GM12891 (cell line): ENCODE results near the gene GPR15.

Experiments
- PAX5 ChIP-seq: IDR thresholded peaks from 2 replicates; pipeline ENCODE4 v1.6.1; 2011; ENCODE audit warnings: low read length, moderate library complexity, mild to moderate bottlenecking; ENCODE audit not compliant: insufficient read depth, severe bottlenecking
- POLR2A ChIP-seq: IDR thresholded peaks from 2 replicates; pipeline ENCODE4 v1.6.1; 2011; ENCODE audit warnings: low read depth, low read length, control low read depth
- POLR2AphosphoS5 ChIP-seq: IDR thresholded peaks from 2 replicates; pipeline ENCODE4 v1.6.1; 2011; ENCODE audit warnings: low read depth, low read length, control low read depth
- POU2F2 ChIP-seq: IDR thresholded peaks from 2 replicates; pipeline ENCODE4 v1.6.1; 2011; ENCODE audit warnings: low read depth, mild to moderate bottlenecking, control low read depth, low read length, moderate library complexity
- SPI1 ChIP-seq: IDR thresholded peaks from 2 replicates; pipeline ENCODE4 v1.6.1; 2011; ENCODE audit warnings: low read depth, low read length, control low read depth
- TAF1 ChIP-seq: IDR thresholded peaks from 2 replicates; pipeline ENCODE4 v1.6.1; 2011; ENCODE audit warnings: low read depth, low read length, control low read depth

DNA sequence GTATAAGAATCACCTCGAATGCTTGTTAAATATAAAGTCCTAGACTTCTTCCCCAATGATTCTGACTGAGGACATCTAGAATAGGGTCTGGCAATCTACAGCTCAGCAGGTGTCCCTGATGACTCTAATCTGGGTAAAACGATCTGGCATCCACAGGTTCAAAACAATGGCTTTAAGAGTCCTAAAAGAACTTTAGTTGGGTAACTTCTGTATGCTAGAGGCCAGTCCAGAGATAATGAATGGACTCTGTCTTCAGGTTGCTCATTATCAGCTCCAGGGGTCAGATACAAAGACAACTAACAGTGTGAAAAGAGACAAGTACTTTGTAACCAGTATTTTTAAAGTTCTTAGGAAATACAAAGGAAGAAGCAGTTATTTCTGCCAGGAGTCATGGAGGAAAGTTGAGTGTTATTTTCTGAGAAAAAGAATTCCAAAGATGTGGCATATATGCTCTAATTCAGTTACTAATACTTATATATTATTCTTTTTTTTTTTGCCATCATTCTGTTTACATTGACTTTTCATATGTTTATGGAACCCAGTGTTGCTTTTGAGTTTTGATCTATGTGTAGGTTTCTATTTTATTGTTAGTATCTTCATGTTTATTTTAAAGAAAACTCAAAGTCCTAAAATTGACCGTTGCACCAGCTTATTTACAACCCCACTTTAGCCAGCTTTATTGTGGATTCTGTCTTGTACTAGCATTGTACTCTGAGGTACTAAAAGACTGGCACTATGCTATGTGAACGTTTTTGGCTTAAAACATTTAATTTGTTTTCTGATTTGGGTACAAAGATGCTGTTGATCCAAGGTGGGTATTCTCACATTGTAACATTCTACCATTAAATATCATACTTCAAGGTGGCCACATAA lies 3.1 kb upstream of the GPR15 start:
- TF ChIP-seq POLR2A: peak; percentile 50; the same call in 1 of the 2 replicates
- TF ChIP-seq POLR2AphosphoS5: 0 out of 2 replicates have a peak, but pooled peaks have one; percentile 31
- TF ChIP-seq POU2F2: no peak
- TF ChIP-seq TAF1: no peak
- no peak for TF ChIP-seq SPI1
- TF ChIP-seq PAX5: no peak
